ENCODE results near the gene TMEM72.

DNA sequence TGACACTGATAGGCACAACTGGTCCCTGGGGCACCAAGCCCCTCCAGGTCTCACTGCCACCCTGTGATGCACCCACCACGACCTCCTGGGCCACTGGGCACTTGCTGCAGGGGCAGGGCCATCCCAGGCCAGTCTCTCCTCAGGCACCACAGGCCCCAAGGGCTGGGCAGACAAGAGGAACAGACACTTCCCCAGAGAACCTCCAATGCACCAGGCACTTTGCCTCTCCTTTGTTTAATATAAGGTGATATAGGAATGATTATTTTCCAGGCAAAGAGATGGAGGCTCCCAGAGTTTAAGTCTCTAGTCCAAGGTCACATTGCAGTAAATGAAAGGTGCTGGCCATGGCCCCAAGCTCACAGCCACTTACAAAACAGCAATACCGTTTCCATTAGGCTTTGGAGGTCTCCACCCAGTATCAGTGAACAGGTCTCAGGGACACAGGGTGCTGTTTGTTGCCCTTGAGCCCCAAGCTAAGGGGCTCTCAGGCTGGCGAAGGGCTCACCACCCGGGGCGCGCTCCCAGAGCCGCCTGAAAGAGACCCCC is 63.0 kb downstream of the TMEM72 start:
- TF ChIP-seq PPARA (CRISPR knock-in tag; IDR thresholded peaks at IDR 0.05; ENCODE audit: borderline replicate concordance) (no peak), OSR1 (CRISPR knock-in tag; IDR thresholded peaks at IDR 0.05) (no peak)

Measured in SK-N-SH treated with all-trans-retinoic acid at 6 μM for 48 hours (cell line).